Stimulated activated CD4-positive, alpha-beta T cell treated with anti-CD3 and anti-CD28 coated beads, Interleukin-15, amount 100 ng/mL, for 1 hour (primary cell): ENCODE measurements around the gene LNP1.
"Not testable (repeated sequence)": the region's sequence is repeated elsewhere in the genome, so short reads cannot be mapped to it uniquely, and the experiment has no call there.

Experiments
- DNase-seq, 2 donors: peaks; one replicate each; pipeline ENCODE4 v3.0.0-alpha.2; 2020; ENCODE audit warnings: low read depth in 1 of 2, low spot score in 1 of 2

The LNP1 gene

GRCh38 chr3:100427699-100428098, 26.4 kb downstream of the LNP1 start:
- no peak for DNase-seq

- no peak for DNase-seq
These were observed 27.9 kb downstream of the LNP1 start for GRCh38 chr3:100429187-100429716.

- DNase-seq, result no peak
These were observed 35.6 kb downstream of the LNP1 start for GRCh38 chr3:100436951-100437350.

GRCh38 chr3:100437721-100438622, 36.6 kb downstream of the LNP1 start:
- DNase-seq, result no peak

- no peak for DNase-seq
These were observed 37.3 kb downstream of the LNP1 start for GRCh38 chr3:100438623-100438974.

GRCh38 chr3:100440895-100441294, 39.6 kb downstream of the LNP1 start:
- no peak for DNase-seq

- DNase-seq, result no peak
These were observed 42.4 kb downstream of the LNP1 start for GRCh38 chr3:100443690-100444089.

- not testable (repeated sequence) for DNase-seq
These were observed 45.7 kb downstream of the LNP1 start for GRCh38 chr3:100447067-100447466.

GRCh38 chr3:100448079-100448478, 46.7 kb downstream of the LNP1 start:
- DNase-seq, result no peak

GRCh38 chr3:100449214-100449613, 47.9 kb downstream of the LNP1 start:
- no peak for DNase-seq

- no peak for DNase-seq
These were observed 53.3 kb downstream of the LNP1 start for GRCh38 chr3:100454677-100455076.

GRCh38 chr3:100455841-100456550, 54.7 kb downstream of the LNP1 start:
- no peak for DNase-seq

- DNase-seq, result no peak
These were observed 55.4 kb downstream of the LNP1 start for GRCh38 chr3:100456745-100457144.

GRCh38 chr3:100457811-100458210, 56.5 kb downstream of the LNP1 start:
- DNase-seq, result no peak

- no peak for DNase-seq
These were observed 57.5 kb downstream of the LNP1 start for GRCh38 chr3:100458814-100459213.

- DNase-seq, result no peak
These were observed 61.7 kb downstream of the LNP1 start for GRCh38 chr3:100463002-100463401.

- no peak for DNase-seq
These were observed 62.4 kb downstream of the LNP1 start for GRCh38 chr3:100463646-100464155.

- DNase-seq, result no peak
These were observed 64.8 kb downstream of the LNP1 start for GRCh38 chr3:100465892-100466777.

GRCh38 chr3:100467133-100467532, 65.8 kb downstream of the LNP1 start:
- no peak for DNase-seq

GRCh38 chr3:100468676-100469075, 67.3 kb downstream of the LNP1 start:
- DNase-seq, result no peak

GRCh38 chr3:100470951-100471350, 69.6 kb downstream of the LNP1 start:
- no peak for DNase-seq
